Esophagus muscularis mucosa (tissue), 4 donors: ENCODE data around the gene BARX1. TPM values are rescaled to one million over a fixed set of nuclear protein-coding genes. Genes with fewer than 3 reads are reported as not detected.

Source experiments
- total RNA-seq, 4 donors: library from RNA; depleted of rRNA; stranded (reverse); fragments of >200 nt; gene quantifications; one replicate each; pipeline versions ENCODE4 v1.1.0 to v1.2.1, GENCODE V29; 2016

BARX1 gene
- total RNA-seq, 4 donors from 2014 or later = 0.42 TPM; not detected in 3

Other genes starting within 250 kb of the BARX1 start
- 10 to 100 TPM; 15.4 to 21.6 (median 17.8) TPM for gene PTPDC1, start 129.1 kb upstream of the BARX1 start, total RNA-seq